RCC 7860 (cell line): ENCODE data around the gene EVI5.
A peak's percentile ranks its signal among the peaks of the same experiment; 100 is the strongest.
"Not testable (repeated sequence)": the region's sequence is repeated elsewhere in the genome, so short reads cannot be mapped to it uniquely, and the experiment has no call there.

ENCODE experiments used
- DNase-seq: peaks from one replicate; pipeline ENCODE4 v3.0.0-alpha.2; 2015; ENCODE audit warnings: low spot score
- FAIRE-seq: peaks from 2 replicates; lab custom pipeline; 2012; peaks lifted over from hg19 to GRCh38; lab: Jason Lieb, UNC

EVI5 gene

GRCh38 chr1:92584810-92585209 lies 200.1 kb downstream of the EVI5 start:
- FAIRE-seq, DNase-seq: not testable (repeated sequence)

GRCh38 chr1:92583821-92584760 lies 200.8 kb downstream of the EVI5 start:
- DNase-seq (peak; percentile 69), FAIRE-seq (peak; percentile 93)

- FAIRE-seq = no peak
- no peak for DNase-seq
Measured at GRCh38 chr1:92577261-92577895, 207.5 kb downstream of the EVI5 start.

- no peak for FAIRE-seq
Measured at GRCh38 chr1:92575123-92575522, 209.8 kb downstream of the EVI5 start.

GRCh38 chr1:92572520-92572919 lies 212.4 kb downstream of the EVI5 start:
- FAIRE-seq (no peak), DNase-seq (no peak)

More at GRCh38 chr1:92575123-92575522, 209.8 kb downstream of the EVI5 start:
- no peak for DNase-seq

DNA sequence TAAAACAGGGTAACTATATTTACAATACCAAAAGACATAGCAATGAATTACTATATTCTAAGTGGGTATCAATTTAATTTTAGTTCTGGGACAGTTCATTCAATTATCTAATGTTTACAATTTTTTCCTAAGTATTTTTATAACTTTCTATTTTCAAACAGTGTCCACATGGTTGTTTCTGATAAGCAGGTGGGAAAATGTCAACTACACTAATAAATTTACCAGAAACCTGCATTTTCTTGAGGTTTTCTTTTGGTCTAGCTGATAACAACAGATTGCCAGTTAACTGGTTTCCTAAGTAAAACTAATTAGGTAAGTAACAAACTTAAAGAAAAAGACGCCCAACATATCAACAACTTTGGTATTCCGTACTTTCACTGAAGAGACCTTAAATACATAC lies 213.3 kb downstream of the EVI5 start:
- no peak for FAIRE-seq

DNA sequence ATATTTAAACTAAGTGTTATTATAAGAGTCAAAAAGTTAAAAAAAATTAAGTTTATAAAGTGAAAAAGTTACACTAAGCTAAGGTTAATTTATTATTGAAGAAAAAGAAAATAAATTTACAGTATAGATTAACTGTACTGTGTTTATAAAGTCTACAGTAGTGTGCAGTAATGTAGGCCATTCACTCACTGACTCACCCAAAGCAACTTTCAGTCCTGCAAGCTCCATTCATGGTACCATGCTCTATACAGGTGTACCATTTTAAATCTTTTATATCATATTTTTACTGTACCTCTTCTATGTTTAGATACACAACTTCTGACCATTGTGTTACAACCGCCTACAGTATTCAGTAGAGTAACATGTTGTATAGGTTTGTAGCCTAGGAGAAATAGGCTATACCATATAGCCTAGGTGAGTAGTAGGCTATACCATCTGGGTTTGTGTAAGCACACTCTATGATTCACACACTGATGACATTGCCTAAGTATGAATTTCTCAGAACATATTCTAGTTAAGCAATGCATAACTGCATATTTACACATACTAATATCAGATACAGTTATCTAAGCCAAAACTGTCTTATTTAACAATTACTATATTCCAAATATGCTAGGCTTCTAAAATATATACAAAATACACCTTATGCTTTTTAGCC lies 217.6 kb downstream of the EVI5 start:
- FAIRE-seq = no peak
- DNase-seq = no peak

More for the DNA sequence above, 213.3 kb downstream of the EVI5 start:
- no peak for DNase-seq

GRCh38 chr1:92563457-92564216 lies 221.3 kb downstream of the EVI5 start:
- DNase-seq = no peak

DNA sequence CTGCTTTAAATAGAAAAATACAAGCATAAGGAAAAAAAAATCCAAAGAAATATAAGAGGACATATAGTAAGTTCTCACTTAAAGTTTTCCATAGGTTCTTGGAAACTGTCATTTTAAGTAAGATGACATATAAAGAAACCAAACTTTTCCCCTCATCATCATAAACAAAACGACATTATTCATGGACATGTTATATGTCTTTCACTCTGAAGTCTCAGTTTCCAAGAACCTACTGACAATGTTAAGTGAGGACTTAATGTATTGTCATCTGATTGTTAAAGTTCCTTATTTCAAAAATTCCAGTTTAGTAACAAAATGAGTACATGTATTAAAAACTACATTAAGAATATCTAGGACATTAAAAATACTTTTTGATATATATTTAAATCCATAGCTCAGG lies 228.6 kb downstream of the EVI5 start:
- DNase-seq (no peak), FAIRE-seq (peak; percentile 27)

More at GRCh38 chr1:92563457-92564216, 221.3 kb downstream of the EVI5 start:
- FAIRE-seq = no peak

DNA sequence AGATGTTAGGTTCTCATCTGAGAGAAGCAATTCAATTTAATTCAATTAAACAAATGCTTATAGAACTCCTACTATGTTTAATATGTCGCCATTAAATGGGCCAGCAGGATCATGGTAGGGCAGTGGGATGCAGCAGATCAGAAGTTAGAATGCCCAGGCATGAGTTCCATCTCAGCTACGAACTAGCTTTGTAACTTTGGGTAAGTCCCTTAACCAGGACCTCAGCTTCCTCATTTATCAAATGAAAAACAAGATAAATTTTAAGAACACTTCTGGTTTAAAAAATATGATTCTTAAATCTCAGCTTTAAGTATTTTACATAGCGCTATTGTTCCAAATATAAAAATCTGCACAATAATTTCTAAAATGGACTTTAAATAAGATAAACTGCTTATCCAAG lies 230.7 kb downstream of the EVI5 start:
- DNase-seq (no peak), FAIRE-seq (no peak)

DNA sequence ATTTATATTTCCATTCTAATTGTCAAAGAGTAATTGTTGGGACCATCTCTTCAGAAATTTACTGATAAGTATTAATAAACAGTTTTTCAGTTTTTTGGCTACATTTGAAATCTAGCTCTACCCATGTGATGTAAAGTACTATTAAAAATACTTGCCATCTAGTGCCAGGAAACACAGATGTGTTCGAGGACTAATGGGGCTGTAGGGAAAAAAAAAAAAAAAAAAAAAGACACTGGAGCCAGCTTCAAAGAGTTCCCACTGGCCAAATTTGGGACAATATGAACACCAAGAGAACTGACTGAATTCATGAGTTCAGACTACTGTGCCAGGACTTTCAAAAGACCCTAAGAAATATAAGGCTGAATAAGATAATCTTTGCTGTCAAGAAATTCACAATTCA lies 233.0 kb downstream of the EVI5 start:
- DNase-seq (no peak), FAIRE-seq (no peak)

- no peak for FAIRE-seq
- no peak for DNase-seq
Measured at GRCh38 chr1:92544756-92545165, 240.1 kb downstream of the EVI5 start.

DNA sequence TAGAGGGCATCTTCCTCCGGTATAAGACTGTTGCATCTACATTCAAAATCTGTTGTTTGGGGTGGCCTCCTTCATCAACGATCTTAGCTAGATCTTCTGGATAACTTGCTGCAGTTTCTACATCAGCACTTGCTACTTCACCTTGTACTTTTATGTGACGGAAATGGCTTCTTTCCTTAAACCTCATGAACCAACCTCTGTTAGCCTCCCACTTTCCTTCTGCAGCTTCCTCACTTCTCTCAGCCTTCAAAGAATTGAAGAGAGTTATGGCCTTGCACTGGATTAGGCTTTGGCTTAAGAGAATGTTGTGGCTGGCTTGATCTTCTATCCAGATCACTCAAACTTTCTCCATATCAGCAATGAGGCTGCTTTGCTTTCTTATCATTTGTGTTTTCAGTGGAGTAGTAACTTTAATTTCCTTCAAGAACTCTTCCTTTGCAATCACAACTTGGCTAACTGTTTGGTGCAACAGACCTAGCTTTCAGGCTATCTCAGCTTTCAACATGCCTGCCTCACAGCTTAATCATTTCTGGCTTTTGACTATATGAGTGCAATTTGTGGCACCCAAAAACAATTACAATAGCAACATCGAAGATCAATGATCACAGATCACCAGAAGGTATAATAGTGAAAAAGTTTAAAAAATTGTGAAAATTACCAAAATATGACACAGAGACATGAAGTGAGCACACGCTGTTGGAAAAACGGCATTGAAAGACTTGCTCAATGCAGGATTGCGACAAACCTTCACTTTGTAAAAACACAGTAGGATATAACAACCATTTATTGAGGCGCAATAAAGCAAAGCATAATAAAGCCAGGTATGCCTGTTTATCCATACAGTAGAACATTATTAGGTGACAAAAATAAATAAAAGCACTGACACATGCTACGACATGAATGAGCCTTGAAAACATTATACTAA lies 241.5 kb downstream of the EVI5 start:
- FAIRE-seq = no peak
- no peak for DNase-seq

GRCh38 chr1:92538413-92539061 lies 246.4 kb downstream of the EVI5 start:
- FAIRE-seq = no peak
- DNase-seq = no peak

- DNase-seq (no peak), FAIRE-seq (no peak)
Measured at GRCh38 chr1:92538048-92538412, 246.9 kb downstream of the EVI5 start.

GRCh38 chr1:92536980-92537884 lies 247.7 kb downstream of the EVI5 start:
- DNase-seq (peak; percentile 43), FAIRE-seq (peak; percentile 94)

- no peak for DNase-seq
- no peak for FAIRE-seq
Measured at GRCh38 chr1:92536211-92536979, 248.5 kb downstream of the EVI5 start.
